Diencephalon (tissue), 1 donor: Measurements from ENCODE around the gene TFAP2A. TPM values are rescaled to one million over a fixed set of nuclear protein-coding genes. Genes with fewer than 3 reads are reported as not detected.

ENCODE experiments used
- small RNA-seq: library from RNA; depleted of rRNA; stranded (forward); fragments of <200 nt; gene quantifications from one replicate; pipeline ENCODE3, GENCODE V24; 2014
- total RNA-seq: library from RNA; depleted of rRNA; stranded (reverse); fragments of >200 nt; gene quantifications from one replicate; pipeline ENCODE4 v1.2.3, GENCODE V29; 2014

TFAP2A gene
- 0.46 TPM for total RNA-seq

DNA sequence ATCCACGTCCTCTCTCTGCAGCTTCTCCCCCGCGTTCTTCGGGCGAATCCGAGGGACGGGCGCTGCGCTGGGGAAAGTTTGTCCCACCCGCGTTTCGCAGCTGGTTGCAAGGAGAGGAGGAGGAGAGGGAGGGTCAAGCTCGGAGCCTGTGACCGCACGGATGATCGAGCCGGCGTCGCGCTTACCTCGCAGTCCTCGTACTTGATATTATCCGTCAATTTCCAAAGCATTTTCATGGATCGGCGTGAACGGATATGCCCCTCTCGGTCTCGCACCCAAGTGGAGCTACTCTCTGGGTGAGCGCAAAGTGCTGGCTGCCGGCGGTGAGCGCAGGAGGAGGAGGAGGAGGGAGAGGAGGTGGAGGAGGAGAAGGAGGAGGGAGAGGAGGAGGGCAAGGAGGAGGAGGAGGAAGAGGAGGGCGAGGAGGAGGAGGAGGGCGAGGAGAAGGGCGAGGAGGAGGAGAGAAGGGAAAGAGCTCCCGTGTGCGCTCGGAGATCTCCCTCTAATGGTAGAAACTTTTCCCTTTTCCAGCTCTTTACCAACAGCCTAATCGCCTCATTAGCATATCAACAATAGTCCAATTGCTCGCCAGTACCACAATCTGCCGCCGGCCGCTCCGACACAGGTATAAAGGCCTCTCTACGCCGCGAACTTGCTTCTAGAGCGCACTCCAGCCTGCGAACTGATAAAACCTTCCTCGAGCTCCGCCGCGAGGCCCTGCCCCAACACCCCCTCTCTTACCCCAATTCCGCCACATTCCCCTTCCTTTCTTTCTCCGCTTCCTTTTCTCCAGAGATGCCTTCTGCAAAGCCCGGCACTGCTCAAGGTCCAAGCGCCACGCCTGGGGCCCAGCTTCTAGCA, at the start of gene TFAP2A:
TFAP2A (minus strand) TSS at position 319 of the 861 bp plus-strand sequence; CDS start at position 236, 83 bp downstream.

Small RNA genes lying within 50 kb of the gene (small RNA-seq; reads per million reads assigned to genes)
- not detected for gene MIR5689

Other genes with a start within 250 kb of the TFAP2A start
- gene GCNT2, start 106.3 kb upstream of the TFAP2A start, total RNA-seq: 21.7 TPM